Neural cell (in vitro differentiated cells): ENCODE measurements around the gene DSTN. TPM values are rescaled to one million over a fixed set of nuclear protein-coding genes. Genes with fewer than 3 reads are reported as not detected.

ENCODE experiments used
- H2AFZ ChIP-seq: fragments of 200-600, 300-800 bp; sonication (generic), shearing (Covaris generic); 2 replicates; pipeline ENCODE4 v1.6.0; 2014; ENCODE audit warnings: low read depth, mild to moderate bottlenecking, antibody characterized with exemption, low read length, moderate library complexity
- H3F3A ChIP-seq: fragments of 200-600 bp; shearing (Covaris generic); 2 replicates; pipeline ENCODE4 v1.6.1; 2016; ENCODE audit warnings: mild to moderate bottlenecking, moderate library complexity, mixed read lengths, antibody characterized with exemption, low read length; ENCODE audit not compliant: insufficient read depth, poor library complexity, severe bottlenecking
- H3K27ac ChIP-seq: fragments of 200-600, 300-800 bp; sonication (generic), shearing (Covaris generic); 2 replicates; pipeline ENCODE4 v1.5.1; 2014; ENCODE audit warnings: mild to moderate bottlenecking, low read length, moderate library complexity
- H3K27me3 ChIP-seq: fragments of 300-800, 200-600 bp; sonication (generic), shearing (Covaris generic); 2 replicates; pipeline ENCODE4 v1.6.0; 2014; ENCODE audit warnings: mild to moderate bottlenecking, low read depth, low read length, moderate library complexity; ENCODE audit not compliant: insufficient read depth
- H3K36me3 ChIP-seq: fragments of 300-800, 200-600 bp; sonication (generic), shearing (Covaris generic); 2 replicates; pipeline ENCODE4 v1.5.1; 2014; ENCODE audit warnings: mild to moderate bottlenecking, antibody characterized with exemption, low read length, moderate library complexity; ENCODE audit not compliant: insufficient read depth
- H3K4me2 ChIP-seq: fragments of 300-800, 200-600 bp; sonication (generic), shearing (Covaris generic); 2 replicates; pipeline ENCODE4 v1.6.0; 2014; ENCODE audit warnings: mild to moderate bottlenecking, low read length
- H3K4me3 ChIP-seq: fragments of 300-800, 200-600 bp; sonication (generic), shearing (Covaris generic); 2 replicates; pipeline ENCODE4 v1.5.1; 2014; ENCODE audit warnings: mild to moderate bottlenecking, low read length, moderate library complexity
- H3K79me2 ChIP-seq: fragments of 200-600 bp; shearing (Covaris generic); replicated peaks from 2 replicates; pipeline ENCODE4 v1.6.0; 2014; ENCODE audit warnings: mild to moderate bottlenecking, low read length, moderate library complexity; ENCODE audit not compliant: insufficient read depth
- H3K9ac ChIP-seq: fragments of 300-800, 200-600 bp; sonication (generic), shearing (Covaris generic); 2 replicates; pipeline ENCODE4 v1.6.1; 2016; ENCODE audit warnings: mild to moderate bottlenecking, low read length, mixed read lengths
- H3K9me2 ChIP-seq: fragments of 200-600 bp; shearing (Covaris generic); 2 replicates; pipeline ENCODE4 v1.6.1; 2016; ENCODE audit warnings: mild to moderate bottlenecking, low read length, mixed read lengths; ENCODE audit not compliant: insufficient read depth
- H3K9me3 ChIP-seq: fragments of 200-600, 300-800 bp; sonication (generic), shearing (Covaris generic); 2 replicates; pipeline ENCODE4 v1.6.1; 2016; ENCODE audit warnings: mild to moderate bottlenecking, mixed run types, low read length, moderate library complexity, mixed read lengths
- H4K20me1 ChIP-seq: fragments of 200-600 bp; shearing (Covaris generic); 2 replicates; pipeline ENCODE4 v1.6.1; 2016; ENCODE audit warnings: mild to moderate bottlenecking, mixed run types; ENCODE audit not compliant: insufficient read depth
- CTCF ChIP-seq: fragments of 450-650 bp; IDR thresholded peaks from 2 replicates; pipeline ENCODE4 v1.5.1; 2014; ENCODE audit warnings: antibody characterized with exemption, mild to moderate bottlenecking, moderate library complexity; ENCODE audit not compliant: poor library complexity, severe bottlenecking
- EP300 ChIP-seq: fragments of 450-650 bp; conservative IDR thresholded peaks from 2 replicates; pipeline ENCODE4 v1.6.1; 2014; ENCODE audit warnings: antibody characterized with exemption, mild to moderate bottlenecking, moderate library complexity; ENCODE audit not compliant: poor library complexity, severe bottlenecking
- EZH2 ChIP-seq: fragments of 200-600, 300-800 bp; shearing (Covaris generic), sonication (generic); IDR thresholded peaks from 2 replicates; pipeline ENCODE4 v1.6.1; 2014; ENCODE audit warnings: antibody characterized with exemption, low read length, borderline replicate concordance, mild to moderate bottlenecking; ENCODE audit not compliant: insufficient read depth, poor library complexity, severe bottlenecking
- MXI1 ChIP-seq: fragments of 450-650 bp; conservative IDR thresholded peaks from 2 replicates; pipeline ENCODE4 v1.6.1; 2014; ENCODE audit warnings: antibody characterized with exemption, mild to moderate bottlenecking; ENCODE audit not compliant: poor library complexity, severe bottlenecking
- POLR2AphosphoS5 ChIP-seq: IDR thresholded peaks from 2 replicates; pipeline ENCODE4 v1.6.1; 2012
- RAD21 ChIP-seq: fragments of 450-650 bp; conservative IDR thresholded peaks from 2 replicates; pipeline ENCODE4 v1.6.1; 2014; ENCODE audit warnings: antibody characterized with exemption, mild to moderate bottlenecking, moderate library complexity
- REST ChIP-seq: IDR thresholded peaks from 2 replicates; pipeline ENCODE4 v1.6.1; 2012; ENCODE audit warnings: borderline replicate concordance
- SMC3 ChIP-seq: fragments of 450-650 bp; conservative IDR thresholded peaks from 2 replicates; pipeline ENCODE4 v1.6.1; 2014; ENCODE audit warnings: antibody characterized with exemption, mild to moderate bottlenecking, moderate library complexity; ENCODE audit not compliant: poor library complexity
- TAF1 ChIP-seq: IDR thresholded peaks from 2 replicates; pipeline ENCODE4 v1.6.1; 2012; ENCODE audit warnings: low read depth
- polyA plus RNA-seq: library from polyadenylated mRNA; depleted of rRNA; stranded (reverse); fragments of >200 nt; gene quantifications from 2 replicates; pipeline ENCODE4 v1.2.3, GENCODE V29; 2014

The DSTN gene
- polyA plus RNA-seq, 1 donor from 2014 or later = 276 TPM

DNA sequence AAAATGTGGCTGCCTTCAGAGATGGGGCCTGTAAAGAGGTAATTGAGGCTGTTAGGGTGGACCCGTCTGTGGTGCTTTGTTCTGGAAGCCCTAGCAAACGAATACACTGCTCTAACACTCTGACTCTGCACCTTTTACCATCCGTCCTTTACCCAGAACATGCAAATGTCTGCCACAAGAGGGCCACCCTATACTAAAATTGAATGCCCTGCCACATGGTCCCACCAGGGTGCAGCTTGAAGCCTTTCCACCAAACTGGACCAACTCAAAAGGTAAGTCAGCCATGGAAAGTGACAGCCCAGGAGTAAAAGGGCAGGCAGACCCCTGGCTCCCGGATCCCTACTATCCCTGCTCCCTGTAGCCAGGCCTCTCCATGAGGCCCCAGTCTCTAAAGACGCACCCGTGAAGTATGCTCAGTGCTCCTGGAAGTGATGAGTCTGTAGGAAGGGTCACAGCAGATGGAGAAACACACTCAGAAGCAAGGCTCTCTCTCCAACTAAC, 32.9 kb upstream of the DSTN start:
- Histone ChIP-seq H3K36me3 (no peaks in the 10 kb centered on the region), H3K4me2 (no peak overlapping the region), H2AFZ (no peak overlapping the region), H3F3A (no peaks in the 10 kb centered on the region), H3K9me3 (no peaks in the 10 kb centered on the region), H3K27me3 (peaks cover 6% of the 10 kb centered on the region), H3K9ac (no peak overlapping the region), H4K20me1 (no peaks in the 10 kb centered on the region), H3K27ac (no peak overlapping the region), H3K4me3 (no peak overlapping the region), H3K9me2 (no peaks in the 10 kb centered on the region), H3K79me2 (no peaks in the 10 kb centered on the region)
- peak; percentile 75 for TF ChIP-seq RAD21
- TF ChIP-seq CTCF = peak; percentile 79
- TF ChIP-seq SMC3 = peak; percentile 85
- no peak for TF ChIP-seq EP300
- no peak for TF ChIP-seq POLR2AphosphoS5
- no peak for TF ChIP-seq EZH2
- TF ChIP-seq TAF1 = no peak
- no peak for TF ChIP-seq REST
- TF ChIP-seq MXI1 = no peak

DNA sequence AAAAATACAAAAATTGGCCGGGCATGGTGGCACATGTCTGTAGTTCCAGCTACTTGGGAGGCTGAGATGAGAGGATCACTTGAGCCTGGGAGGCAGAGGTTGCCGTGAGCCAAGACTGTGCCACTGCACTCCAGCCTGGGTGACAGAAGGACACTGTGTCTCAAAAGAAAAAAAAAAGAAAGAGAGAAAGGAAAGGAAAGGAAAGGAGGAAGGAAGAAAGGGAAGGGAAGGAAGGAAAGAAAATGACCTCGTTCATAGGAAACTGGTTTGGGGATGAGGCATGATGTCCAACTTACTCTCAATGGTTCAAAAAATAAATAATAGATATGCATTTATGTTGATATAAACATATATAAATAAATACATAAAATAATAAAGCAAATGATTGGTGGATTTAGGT, 31.9 kb upstream of the DSTN start:
- Histone ChIP-seq H3K9ac (no peak overlapping the region), H3K9me2 (no peaks in the 10 kb centered on the region), H3F3A (no peaks in the 10 kb centered on the region), H3K4me2 (no peak overlapping the region), H3K27ac (no peak overlapping the region), H2AFZ (no peak overlapping the region), H3K9me3 (no peaks in the 10 kb centered on the region), H3K36me3 (no peaks in the 10 kb centered on the region), H3K4me3 (no peak overlapping the region), H3K27me3 (peaks cover 6% of the 10 kb centered on the region), H3K79me2 (no peaks in the 10 kb centered on the region), H4K20me1 (no peaks in the 10 kb centered on the region)
- TF ChIP-seq SMC3 (no peak), POLR2AphosphoS5 (no peak), TAF1 (no peak), CTCF (no peak), RAD21 (no peak), MXI1 (no peak), EP300 (no peak), REST (no peak), EZH2 (no peak)
